Vagina (tissue), 2 donors: Measurements from ENCODE around the gene PHLDB3.

Experiments
- POLR2A ChIP-seq, 2 donors: fragments of 450-650 bp; IDR thresholded peaks; one replicate each; pipeline ENCODE4 v1.6.1; 2017; ENCODE audit warnings: antibody characterized with exemption in 2 of 2, mild to moderate bottlenecking in 2 of 2, moderate library complexity in 2 of 2
- TF ChIP-seq, protein P1 (sequence below), 3 experiments: fragments of 450-650 bp in 2 of 3; fragments of 200-600 bp in 1 of 3; sonication (generic) in 1 of 3; IDR thresholded peaks; one replicate each; pipeline ENCODE4 v1.5.1; 2017 to 2019; ENCODE audit warnings: antibody characterized with exemption in 3 of 3, mild to moderate bottlenecking in 2 of 3, moderate library complexity in 2 of 3

DNA sequence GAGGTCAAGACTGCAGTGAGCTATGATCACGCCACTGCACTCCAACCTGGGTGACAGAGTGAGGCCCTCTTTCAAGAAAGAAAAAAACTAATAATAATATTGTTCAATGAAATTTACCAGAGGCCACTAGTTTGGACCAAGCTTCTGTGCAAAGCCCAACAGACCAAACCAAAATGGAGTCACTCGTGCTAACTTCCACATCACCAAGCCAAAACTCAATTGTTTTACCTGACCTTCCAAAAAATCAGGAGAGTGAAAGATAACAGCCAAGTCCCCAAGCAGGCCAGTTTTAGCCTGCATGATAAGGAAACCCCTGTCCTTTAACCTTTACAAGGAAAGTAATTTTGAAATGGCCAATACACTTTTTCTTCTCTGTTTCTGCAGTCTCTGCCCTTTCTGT is 59.1 kb downstream of the PHLDB3 start:
- TF ChIP-seq, protein P1, sequence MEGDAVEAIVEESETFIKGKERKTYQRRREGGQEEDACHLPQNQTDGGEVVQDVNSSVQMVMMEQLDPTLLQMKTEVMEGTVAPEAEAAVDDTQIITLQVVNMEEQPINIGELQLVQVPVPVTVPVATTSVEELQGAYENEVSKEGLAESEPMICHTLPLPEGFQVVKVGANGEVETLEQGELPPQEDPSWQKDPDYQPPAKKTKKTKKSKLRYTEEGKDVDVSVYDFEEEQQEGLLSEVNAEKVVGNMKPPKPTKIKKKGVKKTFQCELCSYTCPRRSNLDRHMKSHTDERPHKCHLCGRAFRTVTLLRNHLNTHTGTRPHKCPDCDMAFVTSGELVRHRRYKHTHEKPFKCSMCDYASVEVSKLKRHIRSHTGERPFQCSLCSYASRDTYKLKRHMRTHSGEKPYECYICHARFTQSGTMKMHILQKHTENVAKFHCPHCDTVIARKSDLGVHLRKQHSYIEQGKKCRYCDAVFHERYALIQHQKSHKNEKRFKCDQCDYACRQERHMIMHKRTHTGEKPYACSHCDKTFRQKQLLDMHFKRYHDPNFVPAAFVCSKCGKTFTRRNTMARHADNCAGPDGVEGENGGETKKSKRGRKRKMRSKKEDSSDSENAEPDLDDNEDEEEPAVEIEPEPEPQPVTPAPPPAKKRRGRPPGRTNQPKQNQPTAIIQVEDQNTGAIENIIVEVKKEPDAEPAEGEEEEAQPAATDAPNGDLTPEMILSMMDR (IDR thresholded peaks at IDR 0.05): no peak
- no peak for TF ChIP-seq POLR2A (IDR thresholded peaks at IDR 0.05)
